ENCODE measurements around the gene PLEKHM3. TPM values are rescaled to one million over a fixed set of nuclear protein-coding genes. Genes with fewer than 3 reads are reported as not detected.

The PLEKHM3 gene
- total RNA-seq, 1 experiment from 2014 or later, result 2.5 TPM

- no peak for ATAC-seq
- no TSS peak for BruUV-seq (replicated peaks)
Measured at GRCh38 chr2:207933396-207934065, 91.8 kb downstream of the PLEKHM3 start.

GRCh38 chr2:207932106-207932505, 93.2 kb downstream of the PLEKHM3 start:
- TF ChIP-seq REST (IDR thresholded peaks at IDR 0.05; ENCODE audit: insufficient read depth in 1 of 2, low read depth in 2 of 2, low read length in 1 of 2) (no peak), SIN3A (IDR thresholded peaks at IDR 0.05; ENCODE audit: borderline replicate concordance, insufficient read depth, low read depth, low read length) (no peak), POLR2AphosphoS5 (IDR thresholded peaks at IDR 0.05; ENCODE audit: low read depth, low read length) (no peak), TCF7L2 (IDR thresholded peaks at IDR 0.05; ENCODE audit: low read depth, low read length) (no peak), CTCF (IDR thresholded peaks at IDR 0.05) (no peak)
- DNase-seq (ENCODE audit: low read depth, low spot score), result no peak
- Histone ChIP-seq H3K36me3 (ENCODE audit: control insufficient read depth, insufficient read depth, low read length) (no peaks in the 10 kb centered on the region), H3K27me3 (ENCODE audit: control insufficient read depth, insufficient read depth, low read length) (no peaks in the 10 kb centered on the region), H3K27ac (ENCODE audit: low read length) (no peak overlapping the region), H3K9me3 (ENCODE audit: control insufficient read depth, insufficient read depth, low read depth, low read length) (no peaks in the 10 kb centered on the region), H3K4me3 (ENCODE audit: low read depth in 2 of 2, low read length in 2 of 2) (no peak overlapping the region), H3K4me1 (ENCODE audit: control insufficient read depth, insufficient read depth, low read length) (no peaks in the 10 kb centered on the region; the same call in 1 of the 2 replicates)
- ChIA-PET POLR2A (no interaction called here), CTCF (no interaction called here)
- in situ Hi-C loops (cut with HindIII; ENCODE audit: low pct_unique_long_range_greater_than_20kb, low sequenced_read_pairs) (no loop called here), intact Hi-C loops (cut with micrococcal nuclease; ENCODE audit: unreplicated experiment) (no loop called here)
- BruUV-seq (replicated peaks), result no TSS peak
- no peak for ATAC-seq

More at GRCh38 chr2:207933396-207934065, 91.8 kb downstream of the PLEKHM3 start:
- H3K27ac ChIP-seq (ENCODE audit: low read length), result no peak overlapping the region
- ChIA-PET POLR2A (no interaction called here), CTCF (no interaction called here)
- intact Hi-C loops (cut with micrococcal nuclease; ENCODE audit: unreplicated experiment) (no loop called here), in situ Hi-C loops (cut with HindIII; ENCODE audit: low pct_unique_long_range_greater_than_20kb, low sequenced_read_pairs) (no loop called here)
- H3K27me3 ChIP-seq (ENCODE audit: control insufficient read depth, insufficient read depth, low read length), result no peaks in the 10 kb centered on the region; the same call in 1 of the 2 replicates
- H3K4me3 ChIP-seq (ENCODE audit: low read depth in 2 of 2, low read length in 2 of 2), result no peak overlapping the region
- TF ChIP-seq POLR2AphosphoS5 (IDR thresholded peaks at IDR 0.05; ENCODE audit: low read depth, low read length), result no peak
- no peak for TF ChIP-seq CTCF (IDR thresholded peaks at IDR 0.05)
- no peak for TF ChIP-seq REST (IDR thresholded peaks at IDR 0.05; ENCODE audit: insufficient read depth in 1 of 2, low read depth in 2 of 2, low read length in 1 of 2)
- TF ChIP-seq TCF7L2 (IDR thresholded peaks at IDR 0.05; ENCODE audit: low read depth, low read length), result no peak
- TF ChIP-seq SIN3A (IDR thresholded peaks at IDR 0.05; ENCODE audit: borderline replicate concordance, insufficient read depth, low read depth, low read length), result no peak
- no peaks in the 10 kb centered on the region for H3K36me3 ChIP-seq (ENCODE audit: control insufficient read depth, insufficient read depth, low read length)
- H3K4me1 ChIP-seq (ENCODE audit: control insufficient read depth, insufficient read depth, low read length), result no peaks in the 10 kb centered on the region; the same call in 1 of the 2 replicates
- DNase-seq (ENCODE audit: low read depth, low spot score), result no peak
- no peaks in the 10 kb centered on the region for H3K9me3 ChIP-seq (ENCODE audit: control insufficient read depth, insufficient read depth, low read depth, low read length)

Measured in Panc1 (cell line).